DND-41 (cell line): ENCODE results near the gene SQSTM1.

Experiments
- EZH2 ChIP-seq: IDR thresholded peaks from 3 replicates; pipeline ENCODE4 v1.6.1; 2012; ENCODE audit warnings: borderline replicate concordance, low read depth, mild to moderate bottlenecking, moderate library complexity, low read length, inconsistent platforms; ENCODE audit not compliant: severe bottlenecking
- TF ChIP-seq, protein P1 (sequence below): IDR thresholded peaks from 2 replicates; pipeline ENCODE4 v1.5.1; 2012; ENCODE audit warnings: borderline replicate concordance, low read length, moderate library complexity, mild to moderate bottlenecking; ENCODE audit not compliant: poor library complexity, severe bottlenecking; ENCODE audit errors: extremely low read depth

- TF ChIP-seq, protein P1, sequence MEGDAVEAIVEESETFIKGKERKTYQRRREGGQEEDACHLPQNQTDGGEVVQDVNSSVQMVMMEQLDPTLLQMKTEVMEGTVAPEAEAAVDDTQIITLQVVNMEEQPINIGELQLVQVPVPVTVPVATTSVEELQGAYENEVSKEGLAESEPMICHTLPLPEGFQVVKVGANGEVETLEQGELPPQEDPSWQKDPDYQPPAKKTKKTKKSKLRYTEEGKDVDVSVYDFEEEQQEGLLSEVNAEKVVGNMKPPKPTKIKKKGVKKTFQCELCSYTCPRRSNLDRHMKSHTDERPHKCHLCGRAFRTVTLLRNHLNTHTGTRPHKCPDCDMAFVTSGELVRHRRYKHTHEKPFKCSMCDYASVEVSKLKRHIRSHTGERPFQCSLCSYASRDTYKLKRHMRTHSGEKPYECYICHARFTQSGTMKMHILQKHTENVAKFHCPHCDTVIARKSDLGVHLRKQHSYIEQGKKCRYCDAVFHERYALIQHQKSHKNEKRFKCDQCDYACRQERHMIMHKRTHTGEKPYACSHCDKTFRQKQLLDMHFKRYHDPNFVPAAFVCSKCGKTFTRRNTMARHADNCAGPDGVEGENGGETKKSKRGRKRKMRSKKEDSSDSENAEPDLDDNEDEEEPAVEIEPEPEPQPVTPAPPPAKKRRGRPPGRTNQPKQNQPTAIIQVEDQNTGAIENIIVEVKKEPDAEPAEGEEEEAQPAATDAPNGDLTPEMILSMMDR = no peak
- TF ChIP-seq EZH2 = no peak
Measured at GRCh38 chr5:179783128-179783527, 37.6 kb upstream of the SQSTM1 start.
